WTC11 (cell line): ENCODE measurements around the gene RTF2. TPM values are rescaled to one million over a fixed set of nuclear protein-coding genes. Genes with fewer than 3 reads are reported as not detected.

Source experiments
- ATAC-seq: fragments of 200-7000 bp; cut with Tn5 transposase; 2 replicates; pipeline ENCODE4 v1.10.0; 2021; ENCODE audit warnings: mild to moderate bottlenecking, moderate library complexity
- CTCF ChIA-PET: fragments of 300-600 bp; sonication (Branson Sonifier 250); formaldehyde crosslinking; loops from one replicate; lab custom pipeline; 2021; ENCODE audit warnings: antibody characterized with exemption; lab: Charles Lee
- POLR2A ChIA-PET: fragments of 350-600 bp; sonication (Branson Sonifier 250); formaldehyde crosslinking; loops from one replicate; lab custom pipeline; 2021; ENCODE audit warnings: antibody characterized with exemption; lab: Charles Lee
- DNase-seq: peaks from one replicate; pipeline ENCODE4 v3.0.0; 2021; ENCODE audit warnings: low spot score
- H3K27ac Mint-ChIP-seq: 2 replicates; pipeline ENCODE4 v1.8.0; 2021; ENCODE audit warnings: mixed read lengths
- H3K27me3 Mint-ChIP-seq: 2 replicates; pipeline ENCODE4 v1.8.0; 2021; ENCODE audit warnings: low read depth, mild to moderate bottlenecking, moderate library complexity, mixed read lengths
- H3K36me3 Mint-ChIP-seq: 2 replicates; pipeline ENCODE4 v1.8.0; 2021; ENCODE audit warnings: mixed read lengths
- H3K4me1 Mint-ChIP-seq: 2 replicates; pipeline ENCODE4 v1.8.0; 2022; ENCODE audit warnings: mixed read lengths
- H3K4me3 Mint-ChIP-seq: 2 replicates; pipeline ENCODE4 v1.8.0; 2021; ENCODE audit warnings: mild to moderate bottlenecking, moderate library complexity, mixed read lengths
- H3K9me3 Mint-ChIP-seq: 2 replicates; pipeline ENCODE4 v1.8.0; 2021; ENCODE audit warnings: mixed read lengths
- ATF1 ChIP-seq: sonication (generic); formaldehyde crosslinking; IDR thresholded peaks from 2 replicates; pipeline ENCODE4 v1.8.1; 2023; ENCODE audit warnings: mild to moderate bottlenecking, moderate library complexity, missing genetic modification reagents
- CREM ChIP-seq: sonication (generic); formaldehyde crosslinking; IDR thresholded peaks from 2 replicates; pipeline ENCODE4 v1.8.1; 2022; ENCODE audit warnings: mild to moderate bottlenecking, missing genetic modification reagents, moderate library complexity
- ELF4 ChIP-seq: sonication (generic); formaldehyde crosslinking; IDR thresholded peaks from 2 replicates; pipeline ENCODE4 v1.8.1; 2022; ENCODE audit warnings: low read depth, mild to moderate bottlenecking, moderate library complexity, missing genetic modification reagents
- ETV6 ChIP-seq: sonication (generic); formaldehyde crosslinking; IDR thresholded peaks from 2 replicates; pipeline ENCODE4 v1.8.1; 2022; ENCODE audit warnings: mild to moderate bottlenecking, missing genetic modification reagents
- FOXK1 ChIP-seq: sonication (generic); formaldehyde crosslinking; IDR thresholded peaks from 2 replicates; pipeline ENCODE4 v1.8.0; 2022; ENCODE audit warnings: mild to moderate bottlenecking, moderate library complexity, missing genetic modification reagents
- GABPB1 ChIP-seq: sonication (generic); formaldehyde crosslinking; IDR thresholded peaks from 2 replicates; pipeline ENCODE4 v1.8.1; 2023; ENCODE audit warnings: mild to moderate bottlenecking, missing genetic modification reagents
- MXD4 ChIP-seq: fragments of 250-450 bp; sonication (Bioruptor Pico); IDR thresholded peaks from 2 replicates; pipeline ENCODE4 v1.8.0; 2021; ENCODE audit warnings: mild to moderate bottlenecking, moderate library complexity, borderline replicate concordance
- NFYB ChIP-seq: sonication (generic); formaldehyde crosslinking; conservative IDR thresholded peaks from 2 replicates; pipeline ENCODE4 v1.8.0; 2022; ENCODE audit warnings: low read depth, missing genetic modification reagents
- NR1H2 ChIP-seq: sonication (generic); formaldehyde crosslinking; IDR thresholded peaks from 2 replicates; pipeline ENCODE4 v1.9.0; 2021; ENCODE audit warnings: mild to moderate bottlenecking, moderate library complexity, missing genetic modification reagents
- OVOL2 ChIP-seq: fragments of 250-450 bp; sonication (Bioruptor Pico); IDR thresholded peaks from 2 replicates; pipeline ENCODE4 v1.9.0; 2021; ENCODE audit warnings: mild to moderate bottlenecking, borderline replicate concordance
- SMAD4 ChIP-seq: sonication (generic); formaldehyde crosslinking; IDR thresholded peaks from 2 replicates; pipeline ENCODE4 v1.8.0; 2022; ENCODE audit warnings: mild to moderate bottlenecking, missing genetic modification reagents
- TP53 ChIP-seq: sonication (generic); formaldehyde crosslinking; IDR thresholded peaks from 2 replicates; pipeline ENCODE4 v1.8.1; 2023; ENCODE audit warnings: mild to moderate bottlenecking, missing genetic modification reagents
- ZNF121 ChIP-seq: sonication (generic); formaldehyde crosslinking; IDR thresholded peaks from 2 replicates; pipeline ENCODE4 v1.8.0; 2023; ENCODE audit warnings: missing genetic modification reagents
- ZNF232 ChIP-seq: sonication (generic); formaldehyde crosslinking; IDR thresholded peaks from 2 replicates; pipeline ENCODE4 v1.8.0; 2022; ENCODE audit warnings: mild to moderate bottlenecking, missing genetic modification reagents
- total RNA-seq: library from RNA; stranded (reverse); gene quantifications from 3 replicates; pipeline ENCODE4 v1.2.3, GENCODE V29; 2021
- TF ChIP-seq, protein P1 (sequence below): sonication (generic); formaldehyde crosslinking; IDR thresholded peaks from 2 replicates; pipeline ENCODE4 v1.8.1; 2022; ENCODE audit warnings: low read depth, mild to moderate bottlenecking, moderate library complexity, missing genetic modification reagents, borderline replicate concordance
- TF ChIP-seq, protein P2 (sequence below): sonication (generic); formaldehyde crosslinking; conservative IDR thresholded peaks from 2 replicates; pipeline ENCODE4 v1.8.1; 2023; ENCODE audit warnings: mild to moderate bottlenecking, low read depth, missing genetic modification reagents, moderate library complexity
- TF ChIP-seq, protein P3 (sequence below): sonication (generic); formaldehyde crosslinking; IDR thresholded peaks from 2 replicates; pipeline ENCODE4 v1.8.1; 2023; ENCODE audit warnings: mild to moderate bottlenecking, missing genetic modification reagents, moderate library complexity
- TF ChIP-seq, protein P4 (sequence below): fragments of 250-450 bp; sonication (Bioruptor Pico); IDR thresholded peaks from 2 replicates; pipeline ENCODE4 v1.9.0; 2021; ENCODE audit warnings: moderate library complexity, mild to moderate bottlenecking, inconsistent platforms, borderline replicate concordance
- TF ChIP-seq, protein P5 (sequence below): sonication (generic); formaldehyde crosslinking; IDR thresholded peaks from 2 replicates; pipeline ENCODE4 v1.8.1; 2022; ENCODE audit warnings: low read depth, missing genetic modification reagents, borderline replicate concordance
- TF ChIP-seq, protein P6 (sequence below): fragments of 250-450 bp; sonication (Bioruptor Pico); IDR thresholded peaks from 2 replicates; pipeline ENCODE4 v1.9.0; 2021; ENCODE audit warnings: mild to moderate bottlenecking

RTF2 gene
- total RNA-seq, 1 experiment from 2014 or later: 46.3 TPM

DNA sequence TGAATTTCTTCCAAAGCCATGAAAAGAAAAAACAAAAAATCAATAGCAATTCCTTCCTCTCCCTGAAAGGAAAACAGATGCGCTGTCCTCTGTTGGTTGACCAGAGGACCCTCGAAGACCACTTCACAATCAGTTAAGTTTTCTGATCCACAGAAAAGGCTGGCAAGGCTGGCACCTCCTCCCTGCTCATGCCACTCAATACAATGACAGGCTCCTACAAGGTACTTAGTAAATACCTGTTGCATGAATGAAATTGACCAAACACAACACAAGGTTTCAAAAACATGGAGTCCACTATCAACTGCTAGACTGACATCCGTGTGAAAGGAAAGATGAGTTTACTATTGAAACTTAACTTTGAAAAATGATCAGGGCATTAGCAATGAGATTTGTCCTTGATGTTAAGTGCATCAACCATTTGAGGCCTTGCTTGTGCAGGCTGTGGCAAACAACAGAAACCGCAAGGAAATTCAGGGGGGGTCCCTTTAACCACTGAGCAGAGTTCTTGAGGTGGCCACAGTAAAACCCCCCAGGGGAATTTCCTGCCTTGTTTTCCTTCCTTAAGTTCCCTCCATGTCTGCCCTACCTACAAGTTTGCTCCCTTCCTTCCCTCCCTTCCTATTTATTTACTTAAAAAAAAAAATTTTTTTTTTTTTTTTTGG lies 27.9 kb upstream of the RTF2 start (continued):
- TF ChIP-seq, protein P1, sequence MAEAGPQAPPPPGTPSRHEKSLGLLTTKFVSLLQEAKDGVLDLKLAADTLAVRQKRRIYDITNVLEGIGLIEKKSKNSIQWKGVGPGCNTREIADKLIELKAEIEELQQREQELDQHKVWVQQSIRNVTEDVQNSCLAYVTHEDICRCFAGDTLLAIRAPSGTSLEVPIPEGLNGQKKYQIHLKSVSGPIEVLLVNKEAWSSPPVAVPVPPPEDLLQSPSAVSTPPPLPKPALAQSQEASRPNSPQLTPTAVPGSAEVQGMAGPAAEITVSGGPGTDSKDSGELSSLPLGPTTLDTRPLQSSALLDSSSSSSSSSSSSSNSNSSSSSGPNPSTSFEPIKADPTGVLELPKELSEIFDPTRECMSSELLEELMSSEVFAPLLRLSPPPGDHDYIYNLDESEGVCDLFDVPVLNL: no peak
- TF ChIP-seq, protein P2, sequence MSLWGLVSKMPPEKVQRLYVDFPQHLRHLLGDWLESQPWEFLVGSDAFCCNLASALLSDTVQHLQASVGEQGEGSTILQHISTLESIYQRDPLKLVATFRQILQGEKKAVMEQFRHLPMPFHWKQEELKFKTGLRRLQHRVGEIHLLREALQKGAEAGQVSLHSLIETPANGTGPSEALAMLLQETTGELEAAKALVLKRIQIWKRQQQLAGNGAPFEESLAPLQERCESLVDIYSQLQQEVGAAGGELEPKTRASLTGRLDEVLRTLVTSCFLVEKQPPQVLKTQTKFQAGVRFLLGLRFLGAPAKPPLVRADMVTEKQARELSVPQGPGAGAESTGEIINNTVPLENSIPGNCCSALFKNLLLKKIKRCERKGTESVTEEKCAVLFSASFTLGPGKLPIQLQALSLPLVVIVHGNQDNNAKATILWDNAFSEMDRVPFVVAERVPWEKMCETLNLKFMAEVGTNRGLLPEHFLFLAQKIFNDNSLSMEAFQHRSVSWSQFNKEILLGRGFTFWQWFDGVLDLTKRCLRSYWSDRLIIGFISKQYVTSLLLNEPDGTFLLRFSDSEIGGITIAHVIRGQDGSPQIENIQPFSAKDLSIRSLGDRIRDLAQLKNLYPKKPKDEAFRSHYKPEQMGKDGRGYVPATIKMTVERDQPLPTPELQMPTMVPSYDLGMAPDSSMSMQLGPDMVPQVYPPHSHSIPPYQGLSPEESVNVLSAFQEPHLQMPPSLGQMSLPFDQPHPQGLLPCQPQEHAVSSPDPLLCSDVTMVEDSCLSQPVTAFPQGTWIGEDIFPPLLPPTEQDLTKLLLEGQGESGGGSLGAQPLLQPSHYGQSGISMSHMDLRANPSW (CRISPR knock-in tag): no peak
- TF ChIP-seq SMAD4 (CRISPR knock-in tag) (no peak), NFYB (CRISPR knock-in tag) (no peak), ATF1 (CRISPR knock-in tag) (no peak), MXD4 (no peak), OVOL2 (CRISPR knock-in tag) (no peak), GABPB1 (CRISPR knock-in tag) (no peak), CREM (CRISPR knock-in tag) (no peak)
- TF ChIP-seq, protein P3, sequence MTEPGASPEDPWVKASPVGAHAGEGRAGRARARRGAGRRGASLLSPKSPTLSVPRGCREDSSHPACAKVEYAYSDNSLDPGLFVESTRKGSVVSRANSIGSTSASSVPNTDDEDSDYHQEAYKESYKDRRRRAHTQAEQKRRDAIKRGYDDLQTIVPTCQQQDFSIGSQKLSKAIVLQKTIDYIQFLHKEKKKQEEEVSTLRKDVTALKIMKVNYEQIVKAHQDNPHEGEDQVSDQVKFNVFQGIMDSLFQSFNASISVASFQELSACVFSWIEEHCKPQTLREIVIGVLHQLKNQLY (CRISPR knock-in tag): no peak
- TF ChIP-seq, protein P4, sequence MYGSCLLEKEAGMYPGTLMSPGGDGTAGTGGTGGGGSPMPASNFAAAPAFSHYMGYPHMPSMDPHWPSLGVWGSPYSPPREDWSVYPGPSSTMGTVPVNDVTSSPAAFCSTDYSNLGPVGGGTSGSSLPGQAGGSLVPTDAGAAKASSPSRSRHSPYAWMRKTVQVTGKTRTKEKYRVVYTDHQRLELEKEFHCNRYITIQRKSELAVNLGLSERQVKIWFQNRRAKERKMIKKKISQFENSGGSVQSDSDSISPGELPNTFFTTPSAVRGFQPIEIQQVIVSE (CRISPR knock-in tag): no peak

DNA sequence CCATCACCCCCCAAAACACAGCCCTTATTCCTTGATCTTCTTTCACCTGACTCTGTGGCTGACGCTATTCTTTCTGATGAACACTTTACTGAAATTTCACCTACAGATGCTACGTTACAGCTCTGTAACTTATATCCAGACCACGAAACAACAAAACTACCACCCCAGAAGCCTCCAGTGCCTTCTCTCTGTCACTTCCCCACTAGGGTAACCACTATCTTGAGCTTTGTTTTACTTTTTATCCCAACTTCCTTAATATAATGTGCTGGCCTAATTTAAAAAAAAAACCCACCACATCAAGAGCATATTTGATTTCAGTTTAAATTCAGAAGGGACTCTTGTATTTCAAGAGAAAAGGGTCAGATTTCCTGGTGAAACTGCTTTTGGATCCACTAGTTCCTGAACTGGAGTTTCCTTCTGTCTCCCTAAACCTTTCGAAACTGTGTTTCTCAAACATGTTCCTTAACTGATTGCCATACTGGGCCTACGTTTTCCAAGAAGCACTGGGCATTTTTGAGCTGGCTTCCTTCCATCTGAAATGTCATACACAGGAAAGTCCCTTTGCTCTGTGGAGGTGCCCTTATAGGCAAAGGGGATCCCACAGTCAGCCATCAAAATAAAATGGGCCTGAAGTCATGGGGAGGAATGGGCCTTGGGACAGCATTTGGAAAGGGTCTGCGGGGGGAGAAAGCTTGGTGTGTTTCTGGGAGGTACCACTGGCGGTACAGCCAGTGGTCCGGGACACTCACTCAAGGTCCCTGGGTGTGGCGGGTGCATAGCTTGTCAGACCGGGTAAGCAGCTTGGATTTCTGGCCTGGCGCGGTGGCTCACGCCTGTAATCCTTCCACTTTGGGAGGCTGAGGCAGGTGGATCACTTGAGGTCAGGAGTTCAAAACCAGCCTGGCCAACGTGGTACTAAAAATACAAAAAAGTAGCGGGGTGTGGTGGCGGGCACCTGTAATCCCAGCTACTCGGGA lies 25.8 kb upstream of the RTF2 start:
- ChIA-PET POLR2A (interaction anchor here (0.6 kb wide), 1 partner anchor 59 kb away, joined by 3 read pairs; no protein-coding TSS in a partner anchor), CTCF (interaction anchor here (1.4 kb wide), 1 partner anchor 618 kb away, joined by 6 read pairs; no protein-coding TSS in a partner anchor)
- peaks cover 5% of the 10 kb centered on the region; the same call in 1 of the 2 replicates for H3K4me1 Mint-ChIP-seq
- H3K4me3 Mint-ChIP-seq: no peak overlapping the region
- no peaks in the 10 kb centered on the region for H3K9me3 Mint-ChIP-seq
- no peak for TF ChIP-seq TP53 (CRISPR knock-in tag)
- no peak for TF ChIP-seq ZNF232
- TF ChIP-seq, protein P5, sequence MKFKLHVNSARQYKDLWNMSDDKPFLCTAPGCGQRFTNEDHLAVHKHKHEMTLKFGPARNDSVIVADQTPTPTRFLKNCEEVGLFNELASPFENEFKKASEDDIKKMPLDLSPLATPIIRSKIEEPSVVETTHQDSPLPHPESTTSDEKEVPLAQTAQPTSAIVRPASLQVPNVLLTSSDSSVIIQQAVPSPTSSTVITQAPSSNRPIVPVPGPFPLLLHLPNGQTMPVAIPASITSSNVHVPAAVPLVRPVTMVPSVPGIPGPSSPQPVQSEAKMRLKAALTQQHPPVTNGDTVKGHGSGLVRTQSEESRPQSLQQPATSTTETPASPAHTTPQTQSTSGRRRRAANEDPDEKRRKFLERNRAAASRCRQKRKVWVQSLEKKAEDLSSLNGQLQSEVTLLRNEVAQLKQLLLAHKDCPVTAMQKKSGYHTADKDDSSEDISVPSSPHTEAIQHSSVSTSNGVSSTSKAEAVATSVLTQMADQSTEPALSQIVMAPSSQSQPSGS (CRISPR knock-in tag): no peak
- no peak for TF ChIP-seq NR1H2 (CRISPR knock-in tag)
- TF ChIP-seq, protein P6, sequence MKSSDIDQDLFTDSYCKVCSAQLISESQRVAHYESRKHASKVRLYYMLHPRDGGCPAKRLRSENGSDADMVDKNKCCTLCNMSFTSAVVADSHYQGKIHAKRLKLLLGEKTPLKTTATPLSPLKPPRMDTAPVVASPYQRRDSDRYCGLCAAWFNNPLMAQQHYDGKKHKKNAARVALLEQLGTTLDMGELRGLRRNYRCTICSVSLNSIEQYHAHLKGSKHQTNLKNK (CRISPR knock-in tag): no peak
- TF ChIP-seq FOXK1 (CRISPR knock-in tag): no peak
- TF ChIP-seq ZNF121: no peak
- TF ChIP-seq, protein P3 (CRISPR knock-in tag): no peak
- TF ChIP-seq ELF4 (CRISPR knock-in tag): no peak
- TF ChIP-seq ETV6: no peak
- peaks cover 7% of the 10 kb centered on the region for H3K27me3 Mint-ChIP-seq
- DNase-seq (no peak), ATAC-seq (no peak)
- no peak overlapping the region for H3K27ac Mint-ChIP-seq
- no peaks in the 10 kb centered on the region for H3K36me3 Mint-ChIP-seq
